GM06990 (cell line): ENCODE results near the gene CACTIN.

Experiments
- DNase-seq: peaks from one replicate; pipeline ENCODE4 v3.0.0-alpha.2; 2011; ENCODE audit not compliant: insufficient read length; ENCODE audit errors: extremely low read depth
- H3K27me3 ChIP-seq: replicated peaks from 2 replicates; pipeline ENCODE4 v1.6.0; 2011; ENCODE audit warnings: low read length; ENCODE audit not compliant: control insufficient read depth, insufficient read depth
- H3K36me3 ChIP-seq: 2 replicates; pipeline ENCODE4 v1.5.1; 2011; ENCODE audit warnings: low read length; ENCODE audit not compliant: control insufficient read depth, insufficient read depth
- H3K4me3 ChIP-seq: replicated peaks from 2 replicates; pipeline ENCODE4 v1.5.1; 2011; ENCODE audit warnings: low read depth, mild to moderate bottlenecking, control low read depth, low read length
- CTCF ChIP-seq: IDR thresholded peaks from 2 replicates; pipeline ENCODE4 v1.5.1; 2011; ENCODE audit warnings: low read length, control low read depth, mild to moderate bottlenecking, inconsistent platforms; ENCODE audit not compliant: insufficient read depth, poor library complexity, severe bottlenecking

CACTIN gene

GRCh38 chr19:3644351-3645066, 17.9 kb upstream of the CACTIN start:
- no peaks in the 10 kb centered on the region for H3K27me3 ChIP-seq
- DNase-seq = no peak
- peaks cover 11% of the 10 kb centered on the region for H3K36me3 ChIP-seq
- TF ChIP-seq CTCF = no peak
- no peak overlapping the region for H3K4me3 ChIP-seq

- DNase-seq = no peak
- no peak overlapping the region for H3K4me3 ChIP-seq
- TF ChIP-seq CTCF = no peak
- H3K36me3 ChIP-seq = peaks cover 16% of the 10 kb centered on the region
- H3K27me3 ChIP-seq = no peaks in the 10 kb centered on the region
Observed at GRCh38 chr19:3643674-3644313, 17.2 kb upstream of the CACTIN start.

GRCh38 chr19:3642987-3643673, 16.5 kb upstream of the CACTIN start:
- no peak for TF ChIP-seq CTCF
- Histone ChIP-seq H3K27me3 (no peaks in the 10 kb centered on the region), H3K36me3 (peaks cover 21% of the 10 kb centered on the region), H3K4me3 (no peak overlapping the region)
- DNase-seq = no peak

- Histone ChIP-seq H3K27me3 (no peaks in the 10 kb centered on the region), H3K36me3 (peaks cover 24% of the 10 kb centered on the region), H3K4me3 (no peak overlapping the region)
- DNase-seq = no peak
- TF ChIP-seq CTCF = no peak
Observed at GRCh38 chr19:3642296-3642695, 15.7 kb upstream of the CACTIN start.

- H3K36me3 ChIP-seq = peaks cover 28% of the 10 kb centered on the region
- DNase-seq = no peak
- no peaks in the 10 kb centered on the region for H3K27me3 ChIP-seq
- TF ChIP-seq CTCF = no peak
- no peak overlapping the region for H3K4me3 ChIP-seq
Observed at GRCh38 chr19:3641515-3642269, 15.1 kb upstream of the CACTIN start.
